MCF 10A (cell line): Measurements from ENCODE around the gene CTDSP2. TPM values are rescaled to one million over a fixed set of nuclear protein-coding genes. Genes with fewer than 3 reads are reported as not detected.
"Not testable (repeated sequence)": the region's sequence is repeated elsewhere in the genome, so short reads cannot be mapped to it uniquely, and the experiment has no call there.

ENCODE experiments used
- BruUV-seq: library from RNA; stranded (reverse); fragments of 400-500 nt; replicated peaks from 2 replicates; lab custom pipeline; 2021; lab: Mats Ljungman, UMichigan
- CTCF ChIA-PET: fragments of 300-600 bp; sonication (Branson Sonifier 250); formaldehyde crosslinking; extraction: SDS; loops from one replicate; lab custom pipeline; 2021; ENCODE audit warnings: antibody characterized with exemption, inconsistent platforms; lab: Yijun Ruan, JAX
- POLR2A ChIA-PET: fragments of 300-600, 350-650 bp; sonication (Branson Sonifier 250); formaldehyde crosslinking; extraction: SDS; loops from one replicate; lab custom pipeline; 2020; ENCODE audit warnings: antibody characterized with exemption, inconsistent platforms; lab: Yijun Ruan, JAX
- DNase-seq: peaks from one replicate; pipeline ENCODE4 v3.0.0-alpha.2; 2018; ENCODE audit not compliant: unreplicated experiment
- H3K27ac Mint-ChIP-seq: one replicate; pipeline ENCODE4 v1.8.0; 2022; ENCODE audit warnings: mild to moderate bottlenecking, low read depth, mixed read lengths; ENCODE audit not compliant: unreplicated experiment
- H3K27me3 Mint-ChIP-seq: one replicate; pipeline ENCODE4 v1.8.0; 2022; ENCODE audit warnings: mixed read lengths; ENCODE audit not compliant: insufficient read depth, unreplicated experiment
- H3K36me3 Mint-ChIP-seq: one replicate; pipeline ENCODE4 v1.8.0; 2022; ENCODE audit warnings: mild to moderate bottlenecking, moderate library complexity, mixed read lengths; ENCODE audit not compliant: insufficient read depth, unreplicated experiment
- H3K4me1 Mint-ChIP-seq: one replicate; pipeline ENCODE4 v1.8.0; 2022; ENCODE audit warnings: mixed read lengths; ENCODE audit not compliant: insufficient read depth, unreplicated experiment
- H3K4me3 Mint-ChIP-seq: one replicate; pipeline ENCODE4 v1.8.0; 2022; ENCODE audit warnings: mild to moderate bottlenecking, moderate library complexity, mixed read lengths; ENCODE audit not compliant: unreplicated experiment
- H3K9me3 Mint-ChIP-seq: one replicate; pipeline ENCODE4 v1.8.0; 2022; ENCODE audit warnings: mixed read lengths; ENCODE audit not compliant: unreplicated experiment
- CTCF ChIP-seq: fragments of 200-600 bp; IDR thresholded peaks from one replicate; pipeline ENCODE4 v1.8.0; 2022; ENCODE audit warnings: antibody characterized with exemption, mild to moderate bottlenecking; ENCODE audit not compliant: unreplicated experiment
- intact Hi-C: fragments of 100-400 bp; cut with micrococcal nuclease; formaldehyde crosslinking; loops from 2 replicates; pipeline ENCODE4 v1.14.1; 2022
- total RNA-seq: library from RNA; stranded (reverse); gene quantifications from 2 replicates; pipeline ENCODE4 v1.2.3, GENCODE V29; 2022

The CTDSP2 gene
- total RNA-seq, 1 experiment from 2014 or later, result 73.4 TPM

GRCh38 chr12:57777367-57777766 lies 69.2 kb downstream of the CTDSP2 start:
- Mint-ChIP-seq H3K4me1 (peaks cover 28% of the 10 kb centered on the region), H3K9me3 (no peaks in the 10 kb centered on the region), H3K36me3 (peaks cover 15% of the 10 kb centered on the region), H3K4me3 (no peak overlapping the region), H3K27ac (no peak overlapping the region), H3K27me3 (no peaks in the 10 kb centered on the region)
- ChIA-PET CTCF (no interaction called here), POLR2A (no interaction called here)
- BruUV-seq, result no TSS peak
- no peak for TF ChIP-seq CTCF
- no peak for DNase-seq
- intact Hi-C loops, result no loop called here

DNA sequence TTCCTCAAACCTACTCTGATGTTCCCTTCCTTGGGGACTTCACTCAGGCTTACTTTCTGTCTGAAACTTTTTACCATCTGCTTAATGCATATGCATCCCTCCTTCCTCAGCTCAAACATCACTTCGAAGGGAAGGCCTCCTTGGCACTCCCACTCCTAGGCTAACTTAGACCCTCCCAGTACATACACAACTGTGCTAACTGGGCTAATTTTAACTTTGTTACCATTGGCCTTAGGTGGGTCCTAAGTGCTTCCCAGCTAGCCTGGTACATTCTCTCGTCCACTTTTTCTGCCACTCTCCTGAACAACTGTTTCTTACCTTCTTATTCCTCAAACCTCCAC lies 70.3 kb downstream of the CTDSP2 start:
- TF ChIP-seq CTCF, result no peak
- no peak overlapping the region for H3K27ac Mint-ChIP-seq
- peaks cover 12% of the 10 kb centered on the region for H3K36me3 Mint-ChIP-seq
- no peaks in the 10 kb centered on the region for H3K27me3 Mint-ChIP-seq
- no peak for DNase-seq
- intact Hi-C loops, result no loop called here
- H3K4me1 Mint-ChIP-seq, result peaks cover 26% of the 10 kb centered on the region
- ChIA-PET CTCF (interaction anchor here (0.6 to 0.9 kb wide), 2 partner anchors 16 to 193 kb away, joined by 5 read pairs; no protein-coding TSS in a partner anchor), POLR2A (interaction anchor here (0.7 kb wide), 1 partner anchor 69 kb away, joined by 3 read pairs; no protein-coding TSS in a partner anchor)
- H3K4me3 Mint-ChIP-seq, result no peak overlapping the region
- no TSS peak for BruUV-seq
- no peaks in the 10 kb centered on the region for H3K9me3 Mint-ChIP-seq

DNA sequence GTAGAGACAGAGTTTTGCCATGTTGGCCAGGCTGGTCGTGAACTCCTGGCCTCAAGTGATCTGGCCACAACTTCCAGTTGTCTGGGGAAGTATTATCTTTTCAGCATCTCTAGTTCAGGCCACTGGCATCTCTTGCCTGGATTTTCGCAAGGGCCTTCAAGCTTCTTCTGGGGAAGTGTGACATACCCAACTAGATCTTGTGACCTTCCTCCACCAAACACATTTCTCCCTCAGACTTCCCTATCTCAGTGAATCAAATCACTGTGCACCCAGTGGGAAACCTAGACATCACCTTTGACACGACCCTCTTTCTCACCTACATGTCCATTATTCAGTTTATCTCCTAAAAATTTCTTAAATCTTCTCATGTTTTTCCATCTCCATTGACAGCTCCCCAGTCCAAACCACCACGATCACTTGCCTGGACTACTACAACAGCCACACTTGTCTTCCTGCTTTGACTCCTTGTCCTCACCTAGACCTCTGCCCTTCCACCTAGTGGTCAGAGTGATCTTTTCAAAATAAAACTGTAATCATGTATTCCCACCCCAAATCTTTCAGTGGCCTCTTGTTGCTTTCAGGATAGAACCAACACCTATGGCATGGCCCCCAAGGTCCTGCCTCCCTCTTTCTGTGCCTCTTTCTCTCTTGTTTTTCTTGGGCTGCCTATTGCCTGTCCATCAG lies 70.8 kb downstream of the CTDSP2 start:
- CTCF ChIA-PET, result interaction anchor here (0.6 to 1.8 kb wide), 4 partner anchors 13 to 43 kb away, joined by 3 to 5 read pairs (median 4); partner anchors contain the start of gene AVIL
- intact Hi-C loops, result no loop called here
- Mint-ChIP-seq H3K4me3 (no peak overlapping the region), H3K9me3 (no peaks in the 10 kb centered on the region), H3K27ac (no peak overlapping the region), H3K27me3 (no peaks in the 10 kb centered on the region), H3K36me3 (peaks cover 12% of the 10 kb centered on the region), H3K4me1 (peaks cover 29% of the 10 kb centered on the region)
- no TSS peak for BruUV-seq
- TF ChIP-seq CTCF, result peak; percentile 17
- DNase-seq, result no peak
- POLR2A ChIA-PET, result interaction anchor here (0.5 to 1.1 kb wide), 3 partner anchors 19 to 455 kb away, joined by 3 read pairs; no protein-coding TSS in a partner anchor

DNA sequence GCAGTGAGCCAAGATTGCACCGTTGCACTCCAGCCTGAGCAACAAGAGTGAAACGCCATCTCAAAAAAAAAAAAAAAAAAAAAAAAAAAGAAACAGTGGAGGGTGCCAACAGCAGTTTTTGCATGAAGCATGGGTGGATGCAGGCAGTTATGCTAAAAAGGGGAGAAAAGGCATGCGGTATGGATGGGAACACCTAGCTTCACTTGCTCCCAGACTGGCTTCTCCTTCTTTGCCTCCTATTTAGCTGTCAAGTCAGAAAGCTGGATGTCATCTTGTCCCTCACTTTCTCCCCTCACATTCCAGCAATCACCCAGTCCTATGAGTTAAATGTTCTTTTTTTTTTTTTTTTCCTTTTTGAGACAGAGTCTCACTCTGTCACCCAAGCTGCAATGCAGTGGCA lies 71.5 kb downstream of the CTDSP2 start:
- intact Hi-C loops, result no loop called here
- Mint-ChIP-seq H3K27ac (no peak overlapping the region), H3K4me3 (no peak overlapping the region), H3K4me1 (peaks cover 36% of the 10 kb centered on the region), H3K9me3 (no peaks in the 10 kb centered on the region), H3K36me3 (peaks cover 12% of the 10 kb centered on the region), H3K27me3 (no peaks in the 10 kb centered on the region)
- no peak for TF ChIP-seq CTCF
- no TSS peak for BruUV-seq
- CTCF ChIA-PET, result interaction anchor here (0.6 to 1.8 kb wide), 5 partner anchors 10 to 44 kb away, joined by 3 to 5 read pairs (median 3); partner anchors contain the start of gene AVIL
- POLR2A ChIA-PET, result interaction anchor here (0.6 to 3.4 kb wide), 6 partner anchors 7 to 184 kb away, joined by 3 to 39 read pairs (median 3); partner anchors contain the start of genes PIP4K2C and TSFM
- DNase-seq, result no peak

- H3K27me3 Mint-ChIP-seq, DNase-seq, BruUV-seq, H3K27ac Mint-ChIP-seq, H3K4me3 Mint-ChIP-seq, H3K9me3 Mint-ChIP-seq, intact Hi-C loops: not testable (repeated sequence)
- CTCF ChIA-PET, result interaction anchor here (0.6 to 1.8 kb wide), 4 partner anchors 8 to 28 kb away, joined by 3 to 8 read pairs (median 4); partner anchors contain the start of gene TSFM
- POLR2A ChIA-PET, result interaction anchor here (0.6 to 3.4 kb wide), 7 partner anchors 7 to 183 kb away, joined by 3 to 39 read pairs (median 3); partner anchors contain the start of genes PIP4K2C and TSFM
- Mint-ChIP-seq H3K36me3 (peaks cover 12% of the 10 kb centered on the region), H3K4me1 (peaks cover 37% of the 10 kb centered on the region)
These were observed 71.9 kb downstream of the CTDSP2 start for GRCh38 chr12:57774634-57775033.
